Choroid plexus epithelial cell (primary cell): ENCODE measurements around the gene NAT9.

ENCODE experiments used
- DNase-seq: peaks from one replicate; pipeline ENCODE4 v3.0.0-alpha.2; 2010; ENCODE audit warnings: low read depth
- H3K4me3 ChIP-seq: 2 replicates; pipeline ENCODE4 v1.5.1; 2011; ENCODE audit warnings: low read depth, mild to moderate bottlenecking, control low read depth, low read length, moderate library complexity
- CTCF ChIP-seq: conservative IDR thresholded peaks from 2 replicates; pipeline ENCODE4 v1.5.1; 2011; ENCODE audit warnings: low read depth, mild to moderate bottlenecking, control low read depth, inconsistent platforms, low read length, moderate library complexity

Gene NAT9

GRCh38 chr17:74810699-74811485 lies 34.7 kb upstream of the NAT9 start:
- no peak overlapping the region for H3K4me3 ChIP-seq
- TF ChIP-seq CTCF, result no peak
- no peak for DNase-seq

GRCh38 chr17:74808714-74809430 lies 32.7 kb upstream of the NAT9 start:
- DNase-seq, result no peak
- no peak overlapping the region for H3K4me3 ChIP-seq
- TF ChIP-seq CTCF, result no peak

- no peak for TF ChIP-seq CTCF
- no peak for DNase-seq
- no peak overlapping the region for H3K4me3 ChIP-seq
Observed at GRCh38 chr17:74807925-74808324, 31.8 kb upstream of the NAT9 start.

- DNase-seq, result no peak
- TF ChIP-seq CTCF, result no peak
- H3K4me3 ChIP-seq, result no peak overlapping the region
Observed at GRCh38 chr17:74807441-74807840, 31.3 kb upstream of the NAT9 start.

- no peak for DNase-seq
- TF ChIP-seq CTCF, result no peak
- no peak overlapping the region for H3K4me3 ChIP-seq
Observed at GRCh38 chr17:74806334-74806733, 30.2 kb upstream of the NAT9 start.

GRCh38 chr17:74805591-74805991 lies 29.4 kb upstream of the NAT9 start:
- no peak for DNase-seq
- no peak for TF ChIP-seq CTCF
- H3K4me3 ChIP-seq, result no peak overlapping the region
